GM04503 (cell line): ENCODE data around the gene PRAMEF17.
"Not testable (repeated sequence)": the region's sequence is repeated elsewhere in the genome, so short reads cannot be mapped to it uniquely, and the experiment has no call there.

ENCODE experiments used
- DNase-seq: peaks from one replicate; pipeline ENCODE4 v3.0.0-alpha.2; 2012; ENCODE audit warnings: low read depth

Gene PRAMEF17, protein sequence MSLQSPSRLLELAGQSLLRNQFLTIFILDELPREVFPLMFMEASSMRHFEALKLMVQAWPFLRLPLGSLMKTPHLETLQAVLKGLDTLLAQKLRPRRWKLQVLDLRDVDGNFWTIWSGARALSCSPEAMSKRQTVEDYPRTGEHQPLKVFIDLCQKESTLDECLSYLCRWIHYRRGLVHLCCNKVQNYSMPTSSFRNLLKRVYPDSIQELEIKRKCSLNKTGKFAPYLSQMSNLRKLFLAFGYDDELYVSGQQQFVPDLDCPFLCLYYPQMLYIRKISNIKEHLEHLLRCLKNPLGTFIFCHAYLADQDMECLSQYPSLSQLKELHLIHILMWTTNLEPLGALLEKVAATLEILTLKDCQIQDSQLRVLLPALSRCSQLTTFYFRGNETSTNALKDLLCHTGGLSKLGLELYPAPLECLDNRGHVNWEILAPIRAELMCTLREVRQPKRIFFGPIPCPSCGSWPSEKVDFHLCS

DNA sequence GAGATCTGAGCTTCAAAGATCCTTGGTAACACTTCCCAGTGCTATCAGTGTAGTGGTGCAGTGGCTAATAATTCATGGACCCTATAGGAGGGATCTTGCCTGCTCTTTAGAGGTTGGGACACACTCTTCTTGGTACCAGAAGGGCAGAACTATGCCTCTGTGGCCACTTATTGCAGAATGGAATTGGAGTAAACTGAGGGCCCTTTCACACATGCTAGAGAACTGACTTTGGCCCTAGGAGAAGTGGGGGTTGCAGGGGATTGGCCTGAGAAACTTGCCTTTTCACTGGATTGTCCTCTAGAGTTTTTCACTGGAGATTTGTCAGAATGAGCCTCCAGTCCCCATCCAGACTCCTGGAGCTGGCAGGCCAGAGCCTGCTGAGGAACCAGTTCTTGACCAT is at the start of gene PRAMEF17:
Gene PRAMEF17 (plus strand): TSS at position 301 of the 400 bp plus-strand sequence. CDS start 26 bp downstream, at position 327.
- not testable (repeated sequence) for DNase-seq

DNA sequence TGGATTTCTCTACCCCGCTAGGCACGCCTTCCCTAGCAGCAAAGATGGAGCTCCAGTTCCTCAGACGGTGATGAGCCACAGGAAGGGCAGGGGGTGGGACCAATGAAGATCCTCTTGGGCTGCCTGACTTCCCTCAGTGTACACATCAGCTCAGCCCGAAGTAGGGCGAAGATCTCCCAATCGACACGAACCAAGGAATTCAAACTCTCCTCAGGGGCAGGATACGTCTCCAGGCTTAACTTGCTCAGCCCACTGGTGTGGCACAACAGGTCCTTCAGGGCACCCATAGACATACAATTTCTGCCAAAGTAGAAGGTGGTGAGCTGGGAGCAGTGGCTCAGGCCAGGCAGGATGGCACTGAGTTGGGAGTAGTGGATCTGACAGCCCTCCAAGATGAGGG is 46.9 kb upstream of the PRAMEF17 start:
- DNase-seq: not testable (repeated sequence)

DNA sequence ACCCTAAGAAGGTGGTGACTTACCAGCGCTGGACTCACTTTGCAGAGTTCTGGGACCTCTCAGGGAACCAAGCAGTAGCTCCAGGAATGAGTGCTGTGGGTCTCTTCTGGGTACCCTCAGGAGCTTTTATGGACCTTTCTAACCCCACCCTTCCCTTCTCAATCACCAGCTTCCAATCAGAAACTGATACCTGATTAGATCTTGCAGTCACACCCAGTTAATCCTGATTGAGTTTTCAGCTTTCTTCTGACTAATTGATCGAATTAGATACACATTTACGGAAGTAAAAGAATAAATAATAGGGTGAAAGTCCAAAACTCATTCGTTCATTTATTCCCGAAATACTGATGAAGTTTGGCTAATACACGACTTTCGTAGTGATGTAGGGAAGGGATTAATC is 42.4 kb upstream of the PRAMEF17 start, which contains the start of gene PRAMEF14:
Gene PRAMEF14 (minus strand): TSS at position 101 of the 400 bp plus-strand sequence. CDS start 1,820 bp downstream, outside the sequence.
- not testable (repeated sequence) for DNase-seq

DNA sequence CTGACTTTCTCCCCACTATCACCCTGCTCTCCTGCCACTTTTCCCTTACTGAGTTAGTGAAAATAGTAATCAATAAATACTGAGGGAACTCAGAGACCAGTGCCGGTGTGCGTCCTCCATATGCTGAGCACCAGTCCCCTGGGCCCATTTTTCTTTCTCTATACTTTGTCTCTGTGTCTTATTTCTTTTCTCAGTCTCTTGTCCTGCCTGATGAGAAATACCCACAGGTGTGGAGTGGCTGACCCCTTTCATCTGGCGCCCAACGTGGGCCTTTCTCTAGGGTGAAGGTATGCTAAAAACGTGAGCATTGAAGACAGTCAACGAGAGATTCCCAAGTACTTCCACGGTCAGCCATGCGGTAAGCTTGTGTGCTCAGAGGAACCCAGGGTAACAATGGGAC is 36.0 kb upstream of the PRAMEF17 start:
- not testable (repeated sequence) for DNase-seq

DNA sequence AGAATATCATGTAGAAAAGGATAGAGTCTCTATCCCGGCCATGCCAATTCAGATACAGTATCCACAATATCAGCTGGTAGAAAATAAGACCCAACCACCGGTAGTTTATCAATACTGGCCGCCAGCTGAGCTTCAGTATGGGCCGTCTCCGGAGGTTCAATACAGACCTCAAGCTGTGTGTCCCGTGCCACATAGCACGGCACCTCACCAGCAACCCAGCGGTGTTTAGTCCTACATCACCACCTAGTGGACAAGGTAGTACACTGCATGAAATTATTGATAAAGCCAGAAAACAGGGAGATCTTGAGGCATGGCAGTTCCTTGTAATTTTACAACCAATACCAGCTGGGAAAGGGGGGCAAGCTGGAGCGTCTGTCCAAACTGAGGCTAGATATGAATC is 35.0 kb upstream of the PRAMEF17 start:
- DNase-seq: not testable (repeated sequence)

DNA sequence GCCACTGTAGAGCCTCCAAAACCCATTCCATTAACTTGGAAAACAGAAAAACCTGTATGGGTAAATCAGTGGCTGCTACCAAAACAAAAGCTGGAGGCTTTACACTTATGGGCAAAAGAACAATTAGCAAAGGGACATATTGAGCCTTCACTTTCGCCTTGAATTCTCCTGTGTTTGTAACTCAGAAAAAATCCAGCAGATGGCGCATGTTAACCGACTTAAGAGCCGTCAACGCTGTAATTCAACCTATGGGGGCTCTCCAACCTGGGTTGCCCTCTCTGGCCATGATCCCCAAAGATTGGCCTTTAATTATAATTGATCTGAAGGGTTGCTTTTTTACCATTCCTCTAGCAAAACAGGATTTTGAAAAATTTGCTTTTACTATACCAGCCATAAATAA is 32.7 kb upstream of the PRAMEF17 start:
- DNase-seq: not testable (repeated sequence)

DNA sequence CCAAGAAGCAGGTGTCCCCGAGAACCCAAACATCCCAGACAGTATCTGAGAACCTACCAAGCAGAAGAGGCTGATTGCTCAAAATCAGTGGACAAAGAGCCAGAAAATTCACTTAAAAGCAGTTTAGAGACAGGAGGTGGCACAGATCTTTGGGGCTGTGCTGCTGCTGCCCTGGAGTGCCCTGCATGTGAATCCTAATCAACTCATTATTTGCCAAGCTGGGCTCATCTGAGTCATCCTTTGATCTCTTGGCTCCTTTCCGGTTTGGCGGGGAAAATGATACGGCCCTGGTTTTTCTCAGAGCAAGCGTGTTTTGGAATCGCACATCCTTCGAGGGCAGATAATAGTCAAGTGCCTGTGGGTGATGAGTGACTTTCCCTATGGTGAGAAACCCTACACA is 27.1 kb upstream of the PRAMEF17 start:
- not testable (repeated sequence) for DNase-seq

DNA sequence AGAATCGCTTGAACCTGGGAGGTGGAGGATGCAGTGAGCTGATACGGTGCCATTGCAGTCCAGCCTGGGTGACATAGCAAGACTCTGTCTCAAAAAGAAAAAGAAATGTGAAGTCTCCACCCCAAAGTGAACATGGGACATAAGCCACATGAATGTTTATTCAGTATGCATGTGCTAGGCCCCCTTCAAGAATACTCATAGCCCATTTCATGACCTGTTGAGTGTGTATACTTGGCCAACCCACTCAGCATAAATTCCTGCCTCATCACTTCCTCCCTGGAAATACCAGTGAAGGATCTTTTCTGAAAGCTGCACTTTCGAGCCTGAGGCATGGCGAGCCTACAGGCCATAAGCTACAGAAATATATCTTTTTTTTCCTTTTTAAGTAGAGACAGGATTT is 24.5 kb upstream of the PRAMEF17 start:
- not testable (repeated sequence) for DNase-seq

DNA sequence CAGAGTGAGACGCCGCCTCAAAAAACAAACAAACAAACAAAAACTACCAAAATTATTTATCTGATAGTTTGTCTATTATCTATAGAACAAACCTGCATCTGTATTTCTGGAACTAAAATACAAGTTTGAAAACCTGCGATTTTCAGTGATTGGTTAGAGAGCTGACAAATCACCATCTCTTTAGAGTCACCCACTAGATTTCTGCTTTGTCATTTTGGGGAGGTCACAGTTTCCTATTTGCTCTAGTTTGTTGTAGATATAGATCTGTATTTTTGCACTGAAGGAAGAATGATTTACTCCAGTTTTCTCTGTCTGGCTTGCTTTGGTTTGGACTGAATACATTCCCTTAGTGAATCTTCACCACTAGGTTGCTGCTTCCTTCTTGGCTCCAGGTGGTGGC is 22.9 kb upstream of the PRAMEF17 start:
- DNase-seq: not testable (repeated sequence)

DNA sequence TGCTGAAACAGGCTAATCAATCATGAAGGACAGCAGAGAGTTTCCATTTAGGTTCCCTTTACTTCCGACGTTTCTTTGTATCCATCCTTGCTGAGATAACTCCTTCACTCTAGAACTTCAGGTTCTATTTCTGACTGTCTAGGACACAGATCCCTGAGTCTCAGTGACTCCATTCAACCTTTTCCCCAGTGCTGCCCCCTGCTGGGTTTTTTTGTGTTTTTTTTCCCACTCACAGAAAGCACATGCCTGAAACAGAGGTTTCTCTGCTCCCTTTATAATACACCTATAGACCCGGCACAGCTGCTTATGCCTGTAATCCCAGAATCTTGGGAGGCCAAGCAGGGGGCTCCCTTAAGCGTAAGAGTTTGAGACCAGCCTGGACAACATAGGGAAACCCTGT is 20.9 kb upstream of the PRAMEF17 start:
- DNase-seq: not testable (repeated sequence)

DNA sequence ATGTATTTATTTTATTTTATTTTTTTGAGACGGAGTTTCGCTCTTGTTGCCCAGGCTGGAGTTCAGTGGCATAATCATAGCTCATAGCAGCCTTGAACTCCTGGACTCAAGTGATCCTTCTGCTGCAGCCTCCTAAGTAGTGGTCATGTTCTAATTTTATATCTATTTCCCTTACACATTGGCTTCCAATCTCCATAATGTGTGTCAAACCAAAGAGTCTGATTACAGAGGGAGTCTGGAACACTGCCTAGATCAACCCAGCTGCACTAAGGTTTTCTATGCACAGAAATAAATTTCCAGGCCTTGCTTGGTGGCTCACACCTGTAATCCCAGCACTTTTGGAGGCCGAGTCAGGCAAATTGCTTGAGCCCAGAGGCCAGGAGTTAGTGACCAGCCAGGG is 10.4 kb upstream of the PRAMEF17 start:
- not testable (repeated sequence) for DNase-seq

DNA sequence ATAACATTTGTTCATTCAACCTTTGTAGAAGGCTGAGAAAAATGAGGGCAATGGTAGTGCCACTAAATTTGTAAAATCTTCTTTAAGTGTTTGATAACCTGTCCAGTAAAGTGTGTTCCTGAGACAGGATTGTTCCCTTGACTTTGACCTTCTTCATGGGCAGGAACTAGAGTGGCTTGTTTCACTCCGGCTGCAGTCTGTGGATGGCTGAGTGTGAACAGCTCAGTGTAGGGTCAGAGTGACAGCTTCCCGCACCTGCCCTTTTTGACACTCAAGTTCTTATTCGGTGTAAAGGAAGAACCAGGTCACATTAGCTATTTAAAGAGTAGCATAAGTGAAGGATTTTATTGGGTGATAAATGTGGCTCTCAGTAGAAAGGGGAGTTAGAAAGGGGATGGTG is 9.1 kb upstream of the PRAMEF17 start:
- not testable (repeated sequence) for DNase-seq

DNA sequence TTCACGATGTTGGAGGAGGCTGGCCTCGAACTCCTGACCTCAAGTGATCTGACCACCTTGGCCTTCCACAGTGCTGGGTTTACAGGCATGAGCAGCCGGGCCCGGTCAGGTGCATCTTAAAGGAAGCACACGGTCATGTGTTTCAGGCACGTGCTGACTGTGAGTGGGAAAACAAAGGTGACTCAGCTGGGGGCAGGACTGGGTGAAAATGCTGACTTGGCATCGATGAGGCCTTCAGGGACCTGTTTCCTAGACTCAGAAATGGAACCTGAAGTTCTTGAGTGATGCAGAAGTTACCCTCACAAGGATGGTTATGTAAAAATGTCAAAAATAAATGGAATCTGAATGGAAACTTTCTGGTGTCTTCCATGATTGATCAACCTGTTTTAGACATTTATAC is 3.6 kb downstream of the PRAMEF17 start:
- not testable (repeated sequence) for DNase-seq

DNA sequence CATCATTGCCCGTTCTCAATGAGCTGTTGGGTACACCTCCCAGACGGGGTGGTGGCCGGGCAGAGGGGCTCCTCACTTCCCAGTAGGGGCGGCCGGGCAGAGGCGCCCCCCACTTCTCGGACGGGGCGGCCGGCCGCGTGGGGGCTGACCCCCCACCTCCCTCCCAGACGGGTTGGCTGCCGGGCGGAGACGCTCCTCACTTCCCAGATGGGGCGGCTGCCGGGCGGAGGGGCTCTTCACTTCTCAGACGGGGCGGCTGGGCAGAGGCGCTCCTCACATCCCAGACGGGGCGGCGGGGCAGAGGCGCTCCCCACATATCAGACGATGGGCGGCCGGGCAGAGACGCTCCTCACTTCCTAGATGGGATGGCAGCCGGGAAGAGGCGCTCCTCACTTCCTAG is 5.3 kb downstream of the PRAMEF17 start:
- not testable (repeated sequence) for DNase-seq

DNA sequence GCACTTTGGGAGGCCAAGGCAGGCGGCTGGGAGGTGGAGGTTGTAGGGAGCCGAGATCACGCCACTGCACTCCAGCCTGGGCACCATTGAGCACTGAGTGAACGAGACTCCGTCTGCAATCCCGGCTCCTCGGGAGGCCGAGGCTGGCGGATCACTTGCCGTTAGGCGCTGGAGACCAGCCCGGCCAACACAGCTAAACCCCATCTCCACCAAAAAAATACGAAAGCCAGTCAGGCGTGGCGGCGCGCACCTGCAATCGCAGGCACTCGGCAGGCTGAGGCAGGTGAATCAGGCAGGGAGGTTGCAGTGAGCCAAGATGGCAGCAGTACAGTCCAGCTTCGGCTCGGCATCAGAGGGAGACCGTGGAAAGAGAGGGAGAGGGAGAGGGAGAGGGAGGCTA is 5.9 kb downstream of the PRAMEF17 start:
- not testable (repeated sequence) for DNase-seq

DNA sequence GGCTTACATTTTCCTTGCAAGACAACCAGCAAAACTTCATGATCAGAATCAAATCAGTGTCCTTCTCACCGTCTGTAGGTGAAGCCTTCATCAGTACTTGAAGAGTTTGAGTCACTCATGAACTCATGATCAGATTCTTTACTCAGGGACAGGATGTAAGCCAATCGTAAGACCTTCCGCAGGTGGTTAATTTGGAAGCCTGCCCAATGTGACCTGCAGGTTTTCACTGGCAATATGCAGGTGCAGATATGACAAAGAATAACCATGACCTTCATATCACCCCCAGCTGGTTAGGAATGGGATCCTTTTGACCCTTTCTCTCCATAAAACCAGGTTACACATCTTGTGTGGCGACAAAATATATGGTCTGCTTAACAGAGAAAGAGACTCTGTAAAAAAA is 18.4 kb downstream of the PRAMEF17 start:
- DNase-seq: no peak

DNA sequence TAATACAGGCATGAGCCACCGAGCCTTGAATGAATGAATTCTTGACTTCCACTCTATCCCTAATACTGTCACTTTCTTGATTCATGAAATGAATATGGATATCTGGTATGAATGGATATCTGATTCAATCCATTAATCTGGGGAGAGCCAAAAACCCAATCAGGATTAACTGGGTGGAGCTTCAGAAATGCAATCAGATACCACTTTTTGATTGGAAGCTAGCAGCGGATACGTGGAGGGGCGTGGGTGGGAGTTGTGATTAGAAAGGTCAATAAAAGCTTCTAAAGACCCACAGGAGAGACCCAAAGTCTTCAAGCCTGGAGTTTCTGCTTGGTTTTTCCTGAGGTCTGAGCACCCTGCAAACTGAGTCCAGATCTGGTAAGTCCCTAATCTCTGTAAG is 20.7 kb downstream of the PRAMEF17 start, which contains the start of gene PRAMEF20:
Gene PRAMEF20 (plus strand): TSS at position 301 of the 400 bp plus-strand sequence. CDS start 5,905 bp downstream, outside the sequence.
- DNase-seq: not testable (repeated sequence)

DNA sequence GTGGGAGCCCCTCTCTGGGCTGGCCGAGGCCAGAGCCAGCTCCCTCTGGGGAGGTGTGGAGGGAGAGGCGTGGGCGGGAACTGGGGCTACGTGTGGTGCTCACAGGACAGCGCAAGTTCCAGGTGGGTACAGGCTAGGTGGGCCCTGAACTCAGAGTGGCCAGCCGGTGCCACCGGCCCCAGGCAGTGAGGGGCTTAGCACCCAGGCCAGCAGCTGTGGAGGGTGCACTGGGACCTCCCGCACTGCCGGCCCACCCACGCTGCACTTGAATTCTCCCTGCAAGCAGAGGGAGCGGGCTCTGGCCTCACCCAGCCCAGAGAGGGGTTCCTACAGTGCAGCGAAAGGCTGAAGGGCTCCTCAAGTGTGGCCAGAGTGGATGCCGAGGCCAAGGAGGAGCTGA is 41.1 kb downstream of the PRAMEF17 start:
- DNase-seq: no peak

DNA sequence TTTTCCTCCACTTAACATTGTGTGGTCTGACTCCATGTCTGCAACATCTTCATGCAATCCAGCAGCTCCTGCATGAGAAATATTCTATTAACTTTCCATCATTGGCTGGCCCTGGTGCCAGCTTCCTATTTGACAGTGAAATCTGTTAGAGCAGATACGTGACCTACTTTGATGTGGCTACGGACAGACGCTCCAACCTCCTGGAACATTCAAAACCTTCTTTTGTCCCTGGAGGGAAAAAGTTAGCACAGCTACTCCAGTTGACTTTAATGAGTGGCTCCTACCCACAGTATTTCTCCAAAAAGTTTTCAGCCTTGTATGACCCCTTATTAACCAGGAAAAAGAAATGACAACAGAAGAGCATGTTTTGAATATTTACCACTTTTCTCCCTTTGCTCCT is 42.8 kb downstream of the PRAMEF17 start:
- DNase-seq: no peak

DNA sequence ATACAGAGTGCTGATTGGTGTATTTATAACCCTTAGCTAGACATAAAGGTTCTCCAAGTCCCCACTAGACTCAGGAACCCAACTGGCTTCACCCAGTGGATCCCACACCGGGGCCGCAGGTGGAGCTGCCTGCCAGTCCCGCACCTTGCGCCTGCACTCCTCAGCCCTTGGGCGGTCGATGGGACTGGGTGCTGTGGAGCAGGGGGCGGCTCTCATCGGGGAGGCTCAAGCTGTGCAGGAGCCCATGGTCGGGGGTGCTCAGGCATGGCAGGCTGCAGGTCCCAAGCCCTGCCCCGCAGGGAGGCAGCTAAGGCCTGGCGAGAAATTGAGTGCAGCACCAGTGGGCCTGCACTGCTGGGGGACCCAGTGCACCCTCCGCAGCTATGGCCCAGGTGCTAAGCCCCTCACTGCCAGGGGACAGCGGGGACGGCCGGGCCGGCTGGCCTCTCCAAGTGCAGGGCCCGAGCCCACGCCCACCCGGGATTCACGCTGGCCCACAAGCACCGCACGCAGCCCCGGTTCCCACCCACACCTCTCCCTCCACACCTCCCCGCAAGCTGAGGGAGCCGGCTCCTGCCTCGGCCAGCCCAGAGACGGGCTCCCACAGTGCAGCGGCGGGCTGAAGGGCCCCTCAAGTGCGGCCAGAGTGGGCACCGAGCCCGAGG is 44.4 kb downstream of the PRAMEF17 start:
- not testable (repeated sequence) for DNase-seq

DNA sequence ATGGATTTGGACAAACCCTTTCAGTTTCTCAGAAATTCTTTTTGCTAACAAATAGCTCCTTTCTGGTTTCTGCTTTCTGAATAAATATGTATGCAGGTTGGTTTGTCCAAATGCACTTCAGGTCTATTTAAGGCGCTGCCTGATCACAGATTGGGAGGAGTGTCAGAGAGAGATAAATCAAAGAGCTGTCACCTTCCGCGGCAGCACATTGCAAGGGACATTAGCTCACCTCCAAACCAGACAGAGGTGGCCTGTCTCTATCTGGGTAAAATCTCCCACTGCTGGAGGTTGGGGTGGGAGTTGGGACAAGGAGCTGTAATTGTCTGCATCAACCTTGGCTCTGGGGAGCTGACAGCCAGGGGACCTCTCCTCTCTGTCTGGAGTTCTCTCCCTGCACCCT is 46.0 kb downstream of the PRAMEF17 start:
- no peak for DNase-seq

DNA sequence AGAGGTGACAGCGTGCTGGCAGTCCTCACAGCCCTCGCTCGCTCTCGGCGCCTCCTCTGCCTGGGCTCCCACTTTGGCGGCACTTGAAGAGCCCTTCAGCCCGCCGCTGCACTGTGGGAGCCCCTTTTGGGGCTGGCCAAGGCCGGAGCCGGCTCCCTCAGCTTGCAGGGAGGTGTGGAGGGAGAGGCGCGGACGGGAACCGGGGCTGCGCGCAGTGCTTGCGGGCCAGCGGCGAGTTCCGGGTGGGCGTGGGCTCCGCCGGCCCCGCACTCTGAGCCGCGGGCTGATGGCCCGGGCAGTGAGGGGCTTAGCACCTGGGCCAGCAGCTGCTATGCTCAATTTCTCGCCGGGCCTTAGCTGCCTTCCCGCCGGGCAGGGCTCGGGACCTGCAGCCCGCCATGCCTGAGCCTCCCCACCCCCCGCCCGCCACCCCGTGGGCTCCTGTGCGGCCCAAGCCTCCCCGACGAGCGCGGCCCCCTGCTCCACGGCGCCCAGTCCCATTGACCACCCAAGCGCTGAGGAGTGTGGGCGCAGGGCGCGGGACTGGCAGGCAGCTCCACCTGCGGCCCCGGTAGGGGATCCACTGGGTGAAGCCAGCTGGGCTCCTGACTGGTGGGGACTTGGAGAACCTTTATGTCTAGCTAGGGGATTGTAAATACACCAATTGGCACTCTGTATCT is 49.8 kb downstream of the PRAMEF17 start:
- DNase-seq: not testable (repeated sequence)
